ENCODE measurements around the gene DEFB112.

Gene DEFB112

GRCh38 chr6:50049829-50050228 is at the start of gene DEFB112:
Gene DEFB112, minus strand, starts transcription at chr6:50049929. Its CDS starts 60 bp downstream, at chr6:50049869.
- H3K4me3 ChIP-seq (ENCODE audit: low read length) = no peak within 1 kb of the TSS
- H3K9me2 ChIP-seq (replicated peaks; ENCODE audit: insufficient read depth, low read length) = no peaks in the 10 kb centered on the region
- no peaks in the 10 kb centered on the region for H3K9me3 ChIP-seq (replicated peaks; ENCODE audit: insufficient read depth, low read length)
- no peak within 1 kb of the TSS for H2AFZ ChIP-seq (ENCODE audit: low read length)
- H3F3A ChIP-seq (ENCODE audit: insufficient read depth, low read length) = no peaks in the 10 kb centered on the region
- H3K27ac ChIP-seq (ENCODE audit: low read length) = no peak within 1 kb of the TSS
- no peak within 1 kb of the TSS for H3K4me2 ChIP-seq (ENCODE audit: low read depth, low read length)
- H3K79me2 ChIP-seq (ENCODE audit: low read length) = no peaks in the 10 kb centered on the region
- H3K4me1 ChIP-seq (ENCODE audit: low read length) = no peaks in the 10 kb centered on the region
- no peaks in the 10 kb centered on the region; the same call in 1 of the 2 replicates for H4K20me1 ChIP-seq (ENCODE audit: insufficient read depth, low read length)
- no peak within 1 kb of the TSS for H3K9ac ChIP-seq (ENCODE audit: low read length)
- no peak for TF ChIP-seq EZH2phosphoT487 (IDR thresholded peaks at IDR 0.05; ENCODE audit: low read length)
- no peak for TF ChIP-seq CTCF (IDR thresholded peaks at IDR 0.05; ENCODE audit: low read length)
- no peak for TF ChIP-seq EZH2 (optimal IDR thresholded peaks at IDR 0.05; ENCODE audit: low read depth, low read length)
- H3K27me3 ChIP-seq (replicated peaks; ENCODE audit: insufficient read depth, low read length) = no peaks in the 10 kb centered on the region
- H3K36me3 ChIP-seq (replicated peaks; ENCODE audit: insufficient read depth, low read length) = no peaks in the 10 kb centered on the region
- no peak for DNase-seq

DNA sequence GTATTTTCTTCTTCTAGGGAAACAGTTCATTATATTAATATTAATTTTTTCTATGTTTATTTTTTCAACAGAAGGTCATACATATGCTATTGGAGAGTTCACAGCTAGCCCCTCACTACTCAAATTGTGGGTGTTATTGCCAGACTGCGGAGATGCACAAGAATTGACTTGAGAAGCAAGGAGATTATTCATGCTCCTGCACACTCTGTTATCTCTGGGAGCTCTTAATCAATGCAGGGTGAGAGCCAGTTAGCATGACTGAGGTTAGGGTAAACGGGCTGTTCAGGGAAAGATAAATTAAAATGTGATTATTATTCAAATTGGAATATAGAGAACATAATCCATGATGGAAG is 48.9 kb upstream of the DEFB112 start:
- Histone ChIP-seq H3K4me3 (ENCODE audit: low read length) (no peak overlapping the region), H3K9ac (ENCODE audit: low read length) (no peak overlapping the region), H3K4me2 (ENCODE audit: low read depth, low read length) (no peak overlapping the region), H3F3A (ENCODE audit: insufficient read depth, low read length) (no peaks in the 10 kb centered on the region), H3K79me2 (ENCODE audit: low read length) (no peaks in the 10 kb centered on the region), H3K27me3 (replicated peaks; ENCODE audit: insufficient read depth, low read length) (no peaks in the 10 kb centered on the region), H3K4me1 (ENCODE audit: low read length) (no peaks in the 10 kb centered on the region), H2AFZ (ENCODE audit: low read length) (no peak overlapping the region), H3K9me3 (replicated peaks; ENCODE audit: insufficient read depth, low read length) (no peaks in the 10 kb centered on the region), H3K36me3 (replicated peaks; ENCODE audit: insufficient read depth, low read length) (no peaks in the 10 kb centered on the region), H4K20me1 (ENCODE audit: insufficient read depth, low read length) (no peaks in the 10 kb centered on the region), H3K27ac (ENCODE audit: low read length) (no peak overlapping the region), H3K9me2 (replicated peaks; ENCODE audit: insufficient read depth, low read length) (no peaks in the 10 kb centered on the region)
- TF ChIP-seq EZH2 (optimal IDR thresholded peaks at IDR 0.05; ENCODE audit: low read depth, low read length) = no peak
- TF ChIP-seq EZH2phosphoT487 (IDR thresholded peaks at IDR 0.05; ENCODE audit: low read length) = no peak
- no peak for TF ChIP-seq CTCF (IDR thresholded peaks at IDR 0.05; ENCODE audit: low read length)
- no peak for DNase-seq

DNA sequence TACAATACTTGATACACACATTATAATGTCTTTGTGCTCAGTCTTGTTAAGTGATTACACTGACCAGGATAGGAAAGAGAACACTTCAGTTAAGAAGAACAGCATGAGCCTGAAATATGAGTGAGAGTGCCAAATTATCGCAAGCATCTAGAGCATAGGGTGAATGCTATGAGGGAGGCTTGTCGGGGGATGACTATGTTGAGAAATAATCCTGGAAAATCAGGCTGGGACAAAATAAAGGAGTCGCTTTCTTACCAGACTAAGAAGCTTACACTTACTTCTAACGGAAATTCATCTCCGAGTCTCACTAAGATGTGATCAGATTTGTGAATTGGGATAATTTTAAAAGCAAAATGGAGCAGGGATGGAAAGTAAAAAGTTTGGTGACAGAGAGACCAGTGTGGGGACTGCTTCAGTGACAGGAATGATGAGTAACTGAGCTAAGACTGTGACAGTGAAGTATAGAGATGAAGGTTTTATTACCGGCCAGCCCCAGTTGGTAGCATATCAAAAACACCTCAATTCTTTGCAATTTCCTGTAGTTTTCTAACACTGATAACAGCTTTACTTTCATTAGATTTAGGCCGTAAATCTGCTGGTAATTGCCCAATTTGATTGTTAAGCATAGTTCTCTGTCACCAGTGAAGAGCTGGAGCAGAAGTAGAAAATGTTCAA is 48.4 kb upstream of the DEFB112 start:
- Histone ChIP-seq H2AFZ (ENCODE audit: low read length) (no peak overlapping the region), H3K79me2 (ENCODE audit: low read length) (no peaks in the 10 kb centered on the region), H3K36me3 (replicated peaks; ENCODE audit: insufficient read depth, low read length) (no peaks in the 10 kb centered on the region), H3K9me2 (replicated peaks; ENCODE audit: insufficient read depth, low read length) (no peaks in the 10 kb centered on the region), H3K4me3 (ENCODE audit: low read length) (no peak overlapping the region), H3K27ac (ENCODE audit: low read length) (no peak overlapping the region), H3K9me3 (replicated peaks; ENCODE audit: insufficient read depth, low read length) (no peaks in the 10 kb centered on the region), H4K20me1 (ENCODE audit: insufficient read depth, low read length) (no peaks in the 10 kb centered on the region), H3F3A (ENCODE audit: insufficient read depth, low read length) (no peaks in the 10 kb centered on the region), H3K27me3 (replicated peaks; ENCODE audit: insufficient read depth, low read length) (no peaks in the 10 kb centered on the region), H3K4me2 (ENCODE audit: low read depth, low read length) (no peak overlapping the region), H3K9ac (ENCODE audit: low read length) (no peak overlapping the region), H3K4me1 (ENCODE audit: low read length) (no peaks in the 10 kb centered on the region)
- TF ChIP-seq EZH2 (optimal IDR thresholded peaks at IDR 0.05; ENCODE audit: low read depth, low read length) (no peak), CTCF (IDR thresholded peaks at IDR 0.05; ENCODE audit: low read length) (no peak), EZH2phosphoT487 (IDR thresholded peaks at IDR 0.05; ENCODE audit: low read length) (no peak)
- DNase-seq = no peak
